Coronary artery (tissue), 2 donors: Measurements from ENCODE around the gene ARHGAP22.

ENCODE experiments used
- DNase-seq: peaks from one replicate; pipeline ENCODE4 v3.0.0-alpha.2; 2017; ENCODE audit warnings: low spot score
- H3K27ac ChIP-seq, 2 donors: fragments of 200-600 bp; sonication (generic); one replicate each; pipeline ENCODE4 v1.5.1; 2016 to 2019
- H3K4me3 ChIP-seq: fragments of 200-600 bp; sonication (generic); 2 replicates; pipeline ENCODE4 v1.5.1; 2016; ENCODE audit warnings: mild to moderate bottlenecking, moderate library complexity
- TF ChIP-seq, protein P1 (sequence below): fragments of 200-600 bp; sonication (generic); IDR thresholded peaks from one replicate; pipeline ENCODE4 v1.5.1; 2019; ENCODE audit warnings: antibody characterized with exemption

The ARHGAP22 gene

DNA sequence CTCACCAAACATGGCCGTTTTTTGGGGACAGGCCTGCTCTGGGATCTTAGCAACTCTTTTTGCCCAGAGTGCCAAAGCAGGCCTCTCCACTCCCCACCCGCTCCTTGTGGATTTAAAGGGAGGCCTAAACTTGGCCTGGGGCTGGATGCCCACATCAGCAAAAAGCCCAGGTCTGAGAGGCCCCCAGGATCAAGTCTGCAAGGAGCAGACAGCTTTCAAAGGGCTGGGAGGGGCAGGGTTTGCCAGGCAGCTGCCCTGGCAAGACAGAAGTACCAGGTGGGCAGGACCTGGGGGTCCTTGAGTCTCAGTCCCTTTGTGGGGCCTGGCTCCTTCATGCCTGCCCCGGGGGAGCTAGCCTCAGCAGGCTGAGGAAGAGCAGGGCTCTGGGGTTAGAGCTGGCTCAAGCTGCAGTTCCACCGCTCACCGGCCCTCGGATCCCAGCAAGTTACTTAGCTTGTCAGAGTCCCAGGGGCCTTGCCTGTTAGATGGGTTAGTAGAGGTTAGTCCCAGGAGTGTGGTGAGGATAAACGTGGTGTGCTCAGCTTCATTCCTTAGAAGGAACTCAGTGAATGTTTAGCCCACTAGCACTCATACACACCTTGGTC, 56.2 kb downstream of the ARHGAP22 start:
- H3K4me3 ChIP-seq, result no peak overlapping the region

DNA sequence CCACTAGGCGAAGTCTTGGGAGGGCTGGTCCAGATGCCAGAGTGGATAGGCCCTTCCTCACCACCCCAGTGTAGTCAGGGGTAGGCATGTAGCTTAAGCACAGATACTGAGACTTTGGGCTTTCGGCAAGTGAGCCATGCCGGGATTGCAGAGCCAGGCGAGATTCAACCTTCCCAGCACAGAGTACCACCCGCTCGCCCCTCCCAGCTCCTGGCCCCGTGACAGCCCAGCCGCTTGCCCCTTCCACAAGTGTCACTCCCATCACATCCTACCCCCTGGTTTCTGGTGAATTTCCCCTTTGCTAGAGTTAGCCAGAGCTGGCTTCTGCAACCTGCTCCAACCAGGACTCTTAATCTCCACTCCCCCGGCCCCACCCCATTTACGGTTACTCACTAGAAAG, 56.9 kb downstream of the ARHGAP22 start:
- TF ChIP-seq, protein P1, sequence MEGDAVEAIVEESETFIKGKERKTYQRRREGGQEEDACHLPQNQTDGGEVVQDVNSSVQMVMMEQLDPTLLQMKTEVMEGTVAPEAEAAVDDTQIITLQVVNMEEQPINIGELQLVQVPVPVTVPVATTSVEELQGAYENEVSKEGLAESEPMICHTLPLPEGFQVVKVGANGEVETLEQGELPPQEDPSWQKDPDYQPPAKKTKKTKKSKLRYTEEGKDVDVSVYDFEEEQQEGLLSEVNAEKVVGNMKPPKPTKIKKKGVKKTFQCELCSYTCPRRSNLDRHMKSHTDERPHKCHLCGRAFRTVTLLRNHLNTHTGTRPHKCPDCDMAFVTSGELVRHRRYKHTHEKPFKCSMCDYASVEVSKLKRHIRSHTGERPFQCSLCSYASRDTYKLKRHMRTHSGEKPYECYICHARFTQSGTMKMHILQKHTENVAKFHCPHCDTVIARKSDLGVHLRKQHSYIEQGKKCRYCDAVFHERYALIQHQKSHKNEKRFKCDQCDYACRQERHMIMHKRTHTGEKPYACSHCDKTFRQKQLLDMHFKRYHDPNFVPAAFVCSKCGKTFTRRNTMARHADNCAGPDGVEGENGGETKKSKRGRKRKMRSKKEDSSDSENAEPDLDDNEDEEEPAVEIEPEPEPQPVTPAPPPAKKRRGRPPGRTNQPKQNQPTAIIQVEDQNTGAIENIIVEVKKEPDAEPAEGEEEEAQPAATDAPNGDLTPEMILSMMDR, result no peak
- peak; percentile 61 for DNase-seq
- Histone ChIP-seq H3K27ac (no peak overlapping the region), H3K4me3 (no peak overlapping the region)

More for the DNA sequence above, 56.2 kb downstream of the ARHGAP22 start:
- TF ChIP-seq, protein P1, result no peak
- no peak overlapping the region for H3K27ac ChIP-seq
- peak; percentile 14 for DNase-seq

DNA sequence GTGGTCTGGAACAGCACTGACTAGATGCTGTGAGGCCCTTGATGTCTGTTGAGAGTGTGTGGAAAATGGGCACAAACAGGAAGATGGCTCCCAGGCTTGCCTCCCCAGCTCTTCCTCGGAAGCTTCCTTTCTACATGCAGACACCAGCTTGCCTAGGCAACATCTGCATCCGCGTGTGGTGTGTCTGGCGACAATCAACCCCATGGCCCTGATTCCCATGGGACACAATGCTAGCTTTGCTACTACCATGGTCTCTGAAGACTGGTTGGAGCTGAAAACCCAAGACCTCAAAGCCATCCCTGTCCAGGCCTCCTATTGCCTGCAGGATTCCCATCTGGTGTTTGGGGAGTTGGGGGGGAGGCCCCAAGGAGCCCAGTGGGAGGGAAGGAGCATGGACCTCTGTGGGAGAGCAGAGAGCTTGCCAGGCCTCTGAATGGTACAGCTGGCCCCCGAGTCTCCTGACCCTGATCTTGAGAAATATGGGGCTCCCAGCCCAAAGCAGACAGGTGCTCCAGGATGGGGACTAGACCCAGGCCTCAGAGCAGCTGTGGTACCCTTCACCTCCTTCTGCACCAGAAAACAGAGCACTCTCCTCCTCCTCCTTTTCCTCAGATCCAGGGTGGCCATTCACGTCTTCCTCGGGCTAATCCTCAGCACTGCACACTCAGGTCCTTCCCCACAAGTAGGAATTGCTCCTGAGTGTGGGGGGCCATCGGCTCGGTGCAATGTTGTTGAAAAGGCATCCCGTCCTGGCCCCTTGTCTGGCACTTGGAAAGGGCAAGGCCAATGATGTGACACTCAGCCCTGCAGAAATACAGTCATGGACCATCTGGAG, 57.6 kb downstream of the ARHGAP22 start:
- Histone ChIP-seq H3K4me3 (no peak overlapping the region), H3K27ac (no peak overlapping the region)
- peak; percentile 50 for DNase-seq
- TF ChIP-seq, protein P1, result no peak

DNA sequence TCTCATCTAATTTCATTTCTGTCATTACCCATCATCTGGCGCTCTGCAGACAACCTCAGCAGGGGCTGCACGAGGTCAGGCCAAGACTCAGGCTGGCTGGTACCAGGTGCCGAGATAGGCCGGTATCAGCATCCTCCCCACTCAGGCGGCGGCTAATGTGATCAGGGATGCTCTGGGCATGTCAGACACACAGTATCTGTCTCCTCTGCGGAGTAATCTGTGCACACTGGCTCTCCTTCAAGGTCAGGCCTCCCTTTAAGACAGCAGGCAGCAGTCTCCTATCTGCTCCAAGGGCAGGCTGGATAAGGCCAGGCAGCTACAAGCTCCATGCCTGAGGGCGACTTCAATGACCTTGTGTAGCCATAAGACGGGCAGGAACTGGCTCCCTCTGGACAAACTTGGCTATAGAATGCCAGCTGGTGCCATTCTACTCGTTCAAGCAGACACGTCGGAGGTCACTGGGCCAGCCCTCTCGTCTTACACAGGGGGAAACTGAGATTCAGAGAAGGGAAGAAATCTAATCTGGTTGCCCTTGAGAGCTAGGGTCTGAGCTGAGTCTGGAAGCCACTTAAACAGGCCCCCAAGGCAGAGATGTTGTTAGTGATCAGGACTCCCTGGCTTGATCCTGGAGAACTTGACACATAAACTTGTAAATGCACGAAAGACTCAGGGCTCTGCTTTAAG, 59.3 kb downstream of the ARHGAP22 start:
- Histone ChIP-seq H3K27ac (no peak overlapping the region), H3K4me3 (no peak overlapping the region)
- TF ChIP-seq, protein P1, result no peak
- DNase-seq, result peak; percentile 49

DNA sequence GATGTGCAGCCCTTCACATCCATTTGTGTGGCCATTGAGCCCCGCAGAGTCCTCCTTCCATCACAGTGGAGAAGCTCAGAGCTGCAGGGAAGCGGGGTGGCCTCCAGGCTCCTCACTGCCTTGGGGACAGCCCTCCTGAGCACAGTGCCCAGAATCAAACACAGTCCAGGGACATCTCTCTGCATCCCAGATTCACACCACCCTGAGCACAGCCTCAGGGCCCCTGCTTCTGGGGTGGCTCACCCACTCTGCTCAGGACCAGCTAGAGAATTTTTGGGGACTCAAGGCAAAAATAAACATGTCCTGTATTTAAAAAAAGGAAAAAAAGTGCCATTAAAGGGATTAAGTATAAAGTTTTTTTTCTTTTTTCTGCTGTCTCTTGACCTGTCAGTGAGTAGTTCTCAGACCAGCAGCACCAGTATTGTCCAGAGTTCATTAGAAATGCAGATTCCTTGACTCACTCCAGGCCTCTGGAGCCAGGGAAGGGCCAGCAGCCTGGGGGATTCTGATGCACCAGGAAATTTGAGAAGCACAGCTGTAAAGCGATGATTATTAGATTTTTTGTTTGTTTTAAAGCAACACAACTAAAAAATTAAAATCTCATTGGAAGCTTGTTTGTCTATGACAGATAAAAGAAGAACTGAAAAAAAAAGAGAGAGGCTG, 61.6 kb downstream of the ARHGAP22 start:
- H3K4me3 ChIP-seq, result no peak overlapping the region
- H3K27ac ChIP-seq, result no peak overlapping the region
- TF ChIP-seq, protein P1, result no peak
- DNase-seq, result peak; percentile 31

DNA sequence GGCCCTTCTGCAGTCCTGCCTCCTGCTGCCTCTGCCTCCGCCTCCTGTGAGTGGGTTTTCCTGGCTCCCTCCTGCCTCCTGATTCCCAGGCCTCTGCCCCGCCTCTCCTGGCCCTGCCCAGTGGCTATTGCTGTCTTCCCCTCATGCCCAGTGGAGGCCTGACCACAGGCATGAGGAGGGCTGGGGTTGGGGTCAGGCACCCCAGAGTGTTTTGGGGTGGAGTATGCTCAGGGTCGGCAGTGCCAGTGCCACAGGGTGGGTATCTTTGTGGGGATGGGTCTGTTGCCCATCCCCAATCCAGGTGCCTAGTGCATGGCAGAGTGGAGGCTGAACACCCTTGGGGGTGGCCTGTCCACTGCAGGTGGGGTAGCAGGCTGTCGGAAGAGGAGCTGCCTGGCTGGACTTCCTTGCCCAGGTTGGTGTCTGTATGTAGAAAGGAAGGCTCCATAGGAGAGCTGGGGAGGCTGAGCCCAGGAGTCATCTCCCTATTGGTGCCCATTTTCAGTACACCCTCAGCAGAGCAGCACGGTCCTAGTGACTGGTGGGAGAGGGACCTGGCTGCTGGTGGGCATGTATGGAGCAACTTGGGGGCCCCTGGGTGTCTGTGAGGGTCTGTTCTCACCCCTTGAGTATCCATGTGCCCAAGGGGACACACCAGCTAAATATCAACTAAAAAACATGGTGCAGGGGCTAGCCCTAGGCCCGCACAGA, 62.2 kb downstream of the ARHGAP22 start:
- DNase-seq, result peak; percentile 62
- H3K27ac ChIP-seq, result no peak overlapping the region
- TF ChIP-seq, protein P1, result no peak
- H3K4me3 ChIP-seq, result no peak overlapping the region
